GM12875 (cell line): ENCODE measurements around the gene IFT80.

ENCODE experiments used
- H3K4me3 ChIP-seq: one replicate; pipeline ENCODE4 v1.5.1; 2011; ENCODE audit warnings: low read depth, low read length, control low read depth
- TF ChIP-seq, protein P1 (sequence below): IDR thresholded peaks from 2 replicates; pipeline ENCODE4 v1.5.1; 2011; ENCODE audit warnings: low read depth, mild to moderate bottlenecking, control low read depth, inconsistent platforms, low read length, moderate library complexity, borderline replicate concordance; ENCODE audit not compliant: insufficient read depth

IFT80 gene

DNA sequence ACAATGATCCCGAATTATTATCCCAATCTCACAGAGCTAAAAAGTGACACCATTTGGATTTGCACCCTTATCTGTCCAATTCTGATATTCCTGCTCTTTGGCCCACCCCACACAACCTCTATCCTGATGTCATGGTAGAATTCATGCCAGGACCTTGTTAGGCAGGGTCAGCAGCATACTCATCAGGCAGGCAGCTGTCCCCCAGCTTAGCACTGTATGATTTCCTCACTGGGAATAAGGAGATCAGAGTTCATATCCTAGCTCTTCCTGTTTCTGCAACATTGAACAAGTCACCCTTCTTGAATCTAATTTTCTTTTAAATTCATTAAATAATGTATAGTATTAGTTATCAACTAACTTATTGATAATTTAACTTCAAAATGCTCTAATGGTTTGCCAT is 185.8 kb downstream of the IFT80 start:
- H3K4me3 ChIP-seq, result no peak overlapping the region
- TF ChIP-seq, protein P1, sequence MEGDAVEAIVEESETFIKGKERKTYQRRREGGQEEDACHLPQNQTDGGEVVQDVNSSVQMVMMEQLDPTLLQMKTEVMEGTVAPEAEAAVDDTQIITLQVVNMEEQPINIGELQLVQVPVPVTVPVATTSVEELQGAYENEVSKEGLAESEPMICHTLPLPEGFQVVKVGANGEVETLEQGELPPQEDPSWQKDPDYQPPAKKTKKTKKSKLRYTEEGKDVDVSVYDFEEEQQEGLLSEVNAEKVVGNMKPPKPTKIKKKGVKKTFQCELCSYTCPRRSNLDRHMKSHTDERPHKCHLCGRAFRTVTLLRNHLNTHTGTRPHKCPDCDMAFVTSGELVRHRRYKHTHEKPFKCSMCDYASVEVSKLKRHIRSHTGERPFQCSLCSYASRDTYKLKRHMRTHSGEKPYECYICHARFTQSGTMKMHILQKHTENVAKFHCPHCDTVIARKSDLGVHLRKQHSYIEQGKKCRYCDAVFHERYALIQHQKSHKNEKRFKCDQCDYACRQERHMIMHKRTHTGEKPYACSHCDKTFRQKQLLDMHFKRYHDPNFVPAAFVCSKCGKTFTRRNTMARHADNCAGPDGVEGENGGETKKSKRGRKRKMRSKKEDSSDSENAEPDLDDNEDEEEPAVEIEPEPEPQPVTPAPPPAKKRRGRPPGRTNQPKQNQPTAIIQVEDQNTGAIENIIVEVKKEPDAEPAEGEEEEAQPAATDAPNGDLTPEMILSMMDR, result no peak

DNA sequence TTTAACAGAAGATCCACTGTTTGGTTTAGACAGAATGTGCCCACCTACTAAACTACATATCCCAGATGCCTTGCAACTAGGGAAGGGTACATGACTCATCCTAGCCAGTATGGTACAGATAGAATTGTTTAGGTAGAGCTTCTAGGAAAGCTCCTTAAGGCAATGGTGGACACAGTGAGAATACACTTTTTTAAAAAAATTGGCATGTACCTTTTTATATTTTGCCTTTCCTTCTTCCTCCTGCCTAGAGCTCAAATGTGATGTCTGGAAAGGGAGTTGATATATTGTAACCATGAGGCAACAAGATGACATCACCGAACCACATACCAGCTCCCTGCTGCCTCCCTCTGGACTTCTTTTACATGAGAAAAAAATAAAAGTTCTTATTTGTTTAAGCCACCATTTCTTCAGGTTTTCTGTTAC is 188.2 kb downstream of the IFT80 start:
- TF ChIP-seq, protein P1, result peak; percentile 21; the same call in 1 of the 2 replicates
- H3K4me3 ChIP-seq, result no peak overlapping the region

DNA sequence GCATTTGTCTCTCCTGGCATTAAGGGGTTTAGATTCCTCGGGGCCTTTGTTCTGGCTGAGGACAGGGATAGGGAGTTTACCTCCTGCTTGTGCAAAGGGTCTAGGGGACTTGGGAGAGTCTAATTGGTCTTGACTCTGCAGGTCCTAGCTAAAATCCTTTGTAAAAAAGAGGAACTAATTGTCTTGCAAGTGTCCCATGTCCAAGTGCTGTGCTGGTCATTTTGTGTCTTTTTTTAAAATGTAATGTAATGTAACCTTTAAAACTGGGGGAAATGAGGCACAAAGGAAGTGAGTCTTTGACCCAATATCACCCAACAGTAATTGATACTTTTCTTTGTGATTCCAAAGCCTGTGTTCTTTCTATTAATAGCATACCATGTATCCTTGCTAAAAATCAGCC is 188.7 kb downstream of the IFT80 start:
- TF ChIP-seq, protein P1, result no peak
- H3K4me3 ChIP-seq, result no peak overlapping the region
